GM12891 (cell line): ENCODE results near the gene KLRC3.

Source experiments
- POLR2A ChIP-seq: IDR thresholded peaks from 2 replicates; pipeline ENCODE4 v1.6.1; 2011; ENCODE audit warnings: low read depth, low read length, control low read depth
- POLR2AphosphoS5 ChIP-seq: IDR thresholded peaks from 2 replicates; pipeline ENCODE4 v1.6.1; 2011; ENCODE audit warnings: low read depth, low read length, control low read depth
- TAF1 ChIP-seq: IDR thresholded peaks from 2 replicates; pipeline ENCODE4 v1.6.1; 2011; ENCODE audit warnings: low read depth, low read length, control low read depth

- no peak for TF ChIP-seq TAF1
- TF ChIP-seq POLR2AphosphoS5, result no peak
- TF ChIP-seq POLR2A, result no peak
Observed at GRCh38 chr12:10385166-10385613, 35.2 kb downstream of the KLRC3 start.
